Measurements from ENCODE around the gene ZNF654.

- TF ChIP-seq, protein P1, sequence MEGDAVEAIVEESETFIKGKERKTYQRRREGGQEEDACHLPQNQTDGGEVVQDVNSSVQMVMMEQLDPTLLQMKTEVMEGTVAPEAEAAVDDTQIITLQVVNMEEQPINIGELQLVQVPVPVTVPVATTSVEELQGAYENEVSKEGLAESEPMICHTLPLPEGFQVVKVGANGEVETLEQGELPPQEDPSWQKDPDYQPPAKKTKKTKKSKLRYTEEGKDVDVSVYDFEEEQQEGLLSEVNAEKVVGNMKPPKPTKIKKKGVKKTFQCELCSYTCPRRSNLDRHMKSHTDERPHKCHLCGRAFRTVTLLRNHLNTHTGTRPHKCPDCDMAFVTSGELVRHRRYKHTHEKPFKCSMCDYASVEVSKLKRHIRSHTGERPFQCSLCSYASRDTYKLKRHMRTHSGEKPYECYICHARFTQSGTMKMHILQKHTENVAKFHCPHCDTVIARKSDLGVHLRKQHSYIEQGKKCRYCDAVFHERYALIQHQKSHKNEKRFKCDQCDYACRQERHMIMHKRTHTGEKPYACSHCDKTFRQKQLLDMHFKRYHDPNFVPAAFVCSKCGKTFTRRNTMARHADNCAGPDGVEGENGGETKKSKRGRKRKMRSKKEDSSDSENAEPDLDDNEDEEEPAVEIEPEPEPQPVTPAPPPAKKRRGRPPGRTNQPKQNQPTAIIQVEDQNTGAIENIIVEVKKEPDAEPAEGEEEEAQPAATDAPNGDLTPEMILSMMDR (conservative IDR thresholded peaks at IDR 0.05; ENCODE audit: low read length): no peak
- TF ChIP-seq EZH2phosphoT487 (IDR thresholded peaks at IDR 0.05; ENCODE audit: borderline replicate concordance, low read depth, low read length): no peak
Measured at GRCh38 chr3:88032245-88032644, 26.8 kb upstream of the ZNF654 start.

Measured in OCI-LY7 (cell line).